ENCODE results near the gene KRTAP5-5. TPM values are rescaled to one million over a fixed set of nuclear protein-coding genes. Genes with fewer than 3 reads are reported as not detected.

KRTAP5-5 gene
- total and polyA plus RNA-seq, 2 donors (not counting 1 experiment from before 2014, with no cell fraction given) = not detected

DNA sequence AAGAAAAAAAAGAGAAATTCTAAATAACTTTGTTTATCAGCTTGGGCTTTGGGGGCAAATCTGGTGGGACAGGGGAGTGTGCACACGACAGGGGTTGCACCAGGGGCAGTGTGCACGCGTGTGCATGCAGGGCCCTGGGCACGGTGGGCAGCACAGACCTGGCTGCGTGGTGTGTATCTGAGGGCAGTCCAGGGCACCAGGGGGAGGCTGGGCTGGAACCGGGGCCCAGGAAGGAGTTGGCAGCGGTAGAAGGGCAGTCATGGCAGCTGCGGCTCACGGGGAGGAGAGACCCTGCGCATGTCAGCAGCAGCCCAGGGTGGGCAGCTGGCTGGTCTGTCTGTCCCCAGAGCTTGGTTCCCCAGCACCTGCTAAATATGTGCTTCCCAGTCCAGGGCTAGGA is 4.3 kb downstream of the KRTAP5-5 start:
- no peaks in the 10 kb centered on the region for H3K9me3 Mint-ChIP-seq (ENCODE audit: insufficient read depth)
- no peaks in the 10 kb centered on the region for H3K36me3 ChIP-seq (replicated peaks in 1 of 2; ENCODE audit: control extremely low read depth in 1 of 2, control insufficient read depth in 1 of 2, extremely low read depth in 1 of 2, insufficient read depth in 2 of 2, low read length in 1 of 2)
- no peak overlapping the region for H3K27ac Mint-ChIP-seq
- H3K4me1 Mint-ChIP-seq = peaks cover 1% of the 10 kb centered on the region
- H3K4me2 ChIP-seq (replicated peaks; ENCODE audit: low read depth, low read length, poor library complexity, severe bottlenecking) = no peak overlapping the region
- no peak overlapping the region for H3K4me3 ChIP-seq (ENCODE audit: control extremely low read depth in 1 of 5, extremely low read depth in 1 of 5, insufficient read depth in 1 of 5, low read depth in 2 of 5, low read length in 4 of 5)
- no peaks in the 10 kb centered on the region for H3K9me3 ChIP-seq (ENCODE audit: control extremely low read depth in 1 of 3, control insufficient read depth in 2 of 3, insufficient read depth in 1 of 3, low read length in 2 of 3)
- H3K27me3 Mint-ChIP-seq = peaks cover 50% of the 10 kb centered on the region
- no peak overlapping the region for H3K9ac ChIP-seq (ENCODE audit: low read length)
- no peak overlapping the region for H3K27ac ChIP-seq (ENCODE audit: low read length in 2 of 2)
- H4K20me1 ChIP-seq (ENCODE audit: control insufficient read depth, insufficient read depth, low read length, poor library complexity, severe bottlenecking) = no peaks in the 10 kb centered on the region
- no peak overlapping the region for H3K4me3 Mint-ChIP-seq
- peaks cover 4 to 5% of the 10 kb centered on the region in 2 donors for H3K4me1 ChIP-seq (ENCODE audit: control insufficient read depth in 2 of 2, insufficient read depth in 2 of 2, low read length in 2 of 2)
- intact Hi-C loops (cut with micrococcal nuclease) = no loop called here
- ATAC-seq (ENCODE audit: low read depth) (no peak), DNase-seq (no peak)
- no peaks in the 10 kb centered on the region for H3K79me2 ChIP-seq (ENCODE audit: control insufficient read depth, insufficient read depth, low read length)
- TF ChIP-seq EZH2 (IDR thresholded peaks at IDR 0.05; ENCODE audit: borderline replicate concordance, insufficient read depth, low read depth, low read length, poor library complexity, severe bottlenecking) = no peak
- POLR2A ChIA-PET = no interaction called here
- H2AFZ ChIP-seq (ENCODE audit: insufficient read depth, low read depth, low read length, poor library complexity, severe bottlenecking) = no peak overlapping the region
- CTCF ChIA-PET = no interaction called here
- H3K27me3 ChIP-seq (replicated peaks in 1 of 4; ENCODE audit: control extremely low read depth in 1 of 4, control insufficient read depth in 3 of 4, insufficient read depth in 4 of 4, low read length in 3 of 4) = peaks cover 0 to 14% (median 6%) of the 10 kb centered on the region in 4 experiments
- 87% methylated on average over 10 of the region's 10 CpGs for WGBS (ENCODE audit: insufficient coverage)

DNA sequence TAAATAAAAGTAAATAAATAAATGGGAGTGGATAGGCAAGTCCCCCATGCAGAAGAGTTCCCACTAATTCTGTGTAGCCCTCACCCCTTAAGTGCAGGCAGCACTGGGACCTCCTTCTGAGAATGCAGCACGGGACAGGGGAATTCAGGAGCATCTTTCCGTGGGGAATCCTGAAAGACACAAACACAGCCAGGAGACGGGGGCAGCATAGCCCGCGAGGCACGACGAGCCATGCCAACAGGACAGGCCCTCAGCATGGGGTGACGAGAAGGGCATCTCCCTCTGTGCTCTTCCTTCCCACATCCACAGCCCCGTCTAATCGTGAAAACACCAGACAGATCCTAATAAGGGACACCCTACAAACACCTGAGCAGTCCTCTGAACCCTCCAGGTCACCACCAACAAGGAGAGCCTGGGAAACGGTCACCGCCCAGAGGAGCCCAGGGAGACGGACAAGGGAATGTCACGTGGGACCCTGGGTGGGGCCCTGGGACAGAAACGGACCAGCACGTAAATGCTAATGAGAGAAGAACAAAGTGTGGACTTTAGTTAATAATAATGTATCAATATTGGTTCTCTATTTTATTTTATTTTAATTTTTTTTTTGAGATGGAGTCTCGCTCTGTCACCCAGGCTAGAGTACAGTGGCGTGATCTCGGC is 6.8 kb downstream of the KRTAP5-5 start:
- Mint-ChIP-seq H3K4me1 (no peaks in the 10 kb centered on the region), H3K9me3 (ENCODE audit: insufficient read depth) (no peaks in the 10 kb centered on the region), H3K4me3 (no peak overlapping the region), H3K27ac (no peak overlapping the region), H3K27me3 (peaks cover 45% of the 10 kb centered on the region)
- WGBS (ENCODE audit: insufficient coverage) = 92% methylated on average over 10 of the region's 19 CpGs
- ATAC-seq (ENCODE audit: low read depth) (no peak), DNase-seq (no peak)
- H3K27ac ChIP-seq (ENCODE audit: low read length in 2 of 2) = no peak overlapping the region
- H3K36me3 ChIP-seq (replicated peaks in 1 of 2; ENCODE audit: control extremely low read depth in 1 of 2, control insufficient read depth in 1 of 2, extremely low read depth in 1 of 2, insufficient read depth in 2 of 2, low read length in 1 of 2) = no peaks in the 10 kb centered on the region
- TF ChIP-seq EZH2 (IDR thresholded peaks at IDR 0.05; ENCODE audit: borderline replicate concordance, insufficient read depth, low read depth, low read length, poor library complexity, severe bottlenecking) = no peak
- H3K79me2 ChIP-seq (ENCODE audit: control insufficient read depth, insufficient read depth, low read length) = no peaks in the 10 kb centered on the region
- no peak overlapping the region for H2AFZ ChIP-seq (ENCODE audit: insufficient read depth, low read depth, low read length, poor library complexity, severe bottlenecking)
- no peaks in the 10 kb centered on the region for H4K20me1 ChIP-seq (ENCODE audit: control insufficient read depth, insufficient read depth, low read length, poor library complexity, severe bottlenecking)
- H3K4me1 ChIP-seq (ENCODE audit: control insufficient read depth in 2 of 2, insufficient read depth in 2 of 2, low read length in 2 of 2) = no peaks in the 10 kb centered on the region
- ChIA-PET POLR2A (no interaction called here), CTCF (interaction anchor here (1.2 to 1.5 kb wide), 3 partner anchors 10 to 364 kb away, joined by 3 to 7 read pairs (median 6); no protein-coding TSS in a partner anchor)
- no peak overlapping the region for H3K9ac ChIP-seq (ENCODE audit: low read length)
- H3K9me3 ChIP-seq (ENCODE audit: control extremely low read depth in 1 of 3, control insufficient read depth in 2 of 3, insufficient read depth in 1 of 3, low read length in 2 of 3) = no peaks in the 10 kb centered on the region
- intact Hi-C loops (cut with micrococcal nuclease) = no loop called here
- H3K27me3 ChIP-seq (replicated peaks in 1 of 4; ENCODE audit: control extremely low read depth in 1 of 4, control insufficient read depth in 3 of 4, insufficient read depth in 4 of 4, low read length in 3 of 4) = peaks cover 0 to 27% (median 5%) of the 10 kb centered on the region in 4 experiments
- no peak overlapping the region for H3K4me2 ChIP-seq (replicated peaks; ENCODE audit: low read depth, low read length, poor library complexity, severe bottlenecking)
- H3K4me3 ChIP-seq (ENCODE audit: control extremely low read depth in 1 of 5, extremely low read depth in 1 of 5, insufficient read depth in 1 of 5, low read depth in 2 of 5, low read length in 4 of 5) = no peak overlapping the region

All from B cell (primary cell).